Measurements from ENCODE around the gene MATK.
"Not testable (repeated sequence)": the region's sequence is repeated elsewhere in the genome, so short reads cannot be mapped to it uniquely, and the experiment has no call there.

Gene MATK

GRCh38 chr19:3816566-3817218 lies 30.5 kb upstream of the MATK start:
- Histone ChIP-seq H3K36me3 (ENCODE audit: control insufficient read depth, insufficient read depth, low read length) (no peaks in the 10 kb centered on the region), H3K27ac (ENCODE audit: insufficient read depth, low read length, poor library complexity, severe bottlenecking) (no peak overlapping the region), H3K4me3 (ENCODE audit: insufficient read depth, low read depth, low read length, poor library complexity, severe bottlenecking) (no peak overlapping the region), H3K9me3 (ENCODE audit: control insufficient read depth, low read length) (no peaks in the 10 kb centered on the region), H3K4me1 (ENCODE audit: control insufficient read depth, insufficient read depth, low read length, poor library complexity, severe bottlenecking) (peaks cover 24% of the 10 kb centered on the region), H3K27me3 (replicated peaks; ENCODE audit: control insufficient read depth, insufficient read depth, low read length, poor library complexity, severe bottlenecking) (no peaks in the 10 kb centered on the region)
- no peak for DNase-seq

- H3K4me1 ChIP-seq (ENCODE audit: control insufficient read depth, insufficient read depth, low read length, poor library complexity, severe bottlenecking), result peaks cover 22% of the 10 kb centered on the region
- H3K36me3 ChIP-seq (ENCODE audit: control insufficient read depth, insufficient read depth, low read length); DNase-seq; H3K4me3 ChIP-seq (ENCODE audit: insufficient read depth, low read depth, low read length, poor library complexity, severe bottlenecking); H3K27ac ChIP-seq (ENCODE audit: insufficient read depth, low read length, poor library complexity, severe bottlenecking); H3K27me3 ChIP-seq (replicated peaks; ENCODE audit: control insufficient read depth, insufficient read depth, low read length, poor library complexity, severe bottlenecking); H3K9me3 ChIP-seq (ENCODE audit: control insufficient read depth, low read length): not testable (repeated sequence)
Observed at GRCh38 chr19:3816148-3816547, 30.0 kb upstream of the MATK start.

GRCh38 chr19:3814648-3815047 lies 28.5 kb upstream of the MATK start:
- Histone ChIP-seq H3K36me3 (ENCODE audit: control insufficient read depth, insufficient read depth, low read length) (no peaks in the 10 kb centered on the region), H3K27ac (ENCODE audit: insufficient read depth, low read length, poor library complexity, severe bottlenecking) (no peak overlapping the region), H3K27me3 (replicated peaks; ENCODE audit: control insufficient read depth, insufficient read depth, low read length, poor library complexity, severe bottlenecking) (no peaks in the 10 kb centered on the region), H3K4me1 (ENCODE audit: control insufficient read depth, insufficient read depth, low read length, poor library complexity, severe bottlenecking) (peaks cover 22% of the 10 kb centered on the region), H3K4me3 (ENCODE audit: insufficient read depth, low read depth, low read length, poor library complexity, severe bottlenecking) (no peak overlapping the region), H3K9me3 (ENCODE audit: control insufficient read depth, low read length) (no peaks in the 10 kb centered on the region)
- no peak for DNase-seq

- Histone ChIP-seq H3K4me3 (ENCODE audit: insufficient read depth, low read depth, low read length, poor library complexity, severe bottlenecking) (no peak overlapping the region), H3K27ac (ENCODE audit: insufficient read depth, low read length, poor library complexity, severe bottlenecking) (peak overlapping the region; percentile 45), H3K9me3 (ENCODE audit: control insufficient read depth, low read length) (no peaks in the 10 kb centered on the region), H3K27me3 (replicated peaks; ENCODE audit: control insufficient read depth, insufficient read depth, low read length, poor library complexity, severe bottlenecking) (no peaks in the 10 kb centered on the region), H3K4me1 (ENCODE audit: control insufficient read depth, insufficient read depth, low read length, poor library complexity, severe bottlenecking) (peaks cover 20% of the 10 kb centered on the region), H3K36me3 (ENCODE audit: control insufficient read depth, insufficient read depth, low read length) (no peaks in the 10 kb centered on the region)
- no peak for DNase-seq
Observed at GRCh38 chr19:3813473-3814392, 27.6 kb upstream of the MATK start.

- DNase-seq, result no peak
- peaks cover 14% of the 10 kb centered on the region for H3K4me1 ChIP-seq (ENCODE audit: control insufficient read depth, insufficient read depth, low read length, poor library complexity, severe bottlenecking)
- peak overlapping the region; percentile 11 for H3K27ac ChIP-seq (ENCODE audit: insufficient read depth, low read length, poor library complexity, severe bottlenecking)
- H3K4me3 ChIP-seq (ENCODE audit: insufficient read depth, low read depth, low read length, poor library complexity, severe bottlenecking), result no peak overlapping the region
- no peaks in the 10 kb centered on the region for H3K27me3 ChIP-seq (replicated peaks; ENCODE audit: control insufficient read depth, insufficient read depth, low read length, poor library complexity, severe bottlenecking)
- no peaks in the 10 kb centered on the region for H3K9me3 ChIP-seq (ENCODE audit: control insufficient read depth, low read length)
- no peaks in the 10 kb centered on the region for H3K36me3 ChIP-seq (ENCODE audit: control insufficient read depth, insufficient read depth, low read length)
Observed at GRCh38 chr19:3810708-3811355, 24.7 kb upstream of the MATK start.

- no peaks in the 10 kb centered on the region for H3K27me3 ChIP-seq (replicated peaks; ENCODE audit: control insufficient read depth, insufficient read depth, low read length, poor library complexity, severe bottlenecking)
- no peaks in the 10 kb centered on the region for H3K9me3 ChIP-seq (ENCODE audit: control insufficient read depth, low read length)
- H3K4me3 ChIP-seq (ENCODE audit: insufficient read depth, low read depth, low read length, poor library complexity, severe bottlenecking), result no peak overlapping the region
- H3K36me3 ChIP-seq (ENCODE audit: control insufficient read depth, insufficient read depth, low read length), result no peaks in the 10 kb centered on the region
- peak overlapping the region; percentile 11 for H3K27ac ChIP-seq (ENCODE audit: insufficient read depth, low read length, poor library complexity, severe bottlenecking)
- DNase-seq, result no peak
- peaks cover 14% of the 10 kb centered on the region for H3K4me1 ChIP-seq (ENCODE audit: control insufficient read depth, insufficient read depth, low read length, poor library complexity, severe bottlenecking)
Observed at GRCh38 chr19:3809881-3810707, 23.9 kb upstream of the MATK start.

GRCh38 chr19:3808420-3809143 lies 22.4 kb upstream of the MATK start:
- Histone ChIP-seq H3K9me3 (ENCODE audit: control insufficient read depth, low read length) (no peaks in the 10 kb centered on the region), H3K27me3 (replicated peaks; ENCODE audit: control insufficient read depth, insufficient read depth, low read length, poor library complexity, severe bottlenecking) (no peaks in the 10 kb centered on the region), H3K4me3 (ENCODE audit: insufficient read depth, low read depth, low read length, poor library complexity, severe bottlenecking) (no peak overlapping the region), H3K27ac (ENCODE audit: insufficient read depth, low read length, poor library complexity, severe bottlenecking) (no peak overlapping the region), H3K36me3 (ENCODE audit: control insufficient read depth, insufficient read depth, low read length) (no peaks in the 10 kb centered on the region), H3K4me1 (ENCODE audit: control insufficient read depth, insufficient read depth, low read length, poor library complexity, severe bottlenecking) (peaks cover 8% of the 10 kb centered on the region)
- DNase-seq, result no peak

GRCh38 chr19:3807574-3808354 lies 21.6 kb upstream of the MATK start:
- H3K4me1 ChIP-seq (ENCODE audit: control insufficient read depth, insufficient read depth, low read length, poor library complexity, severe bottlenecking), result peaks cover under 1% of the 10 kb centered on the region

GRCh38 chr19:3807131-3807480 lies 20.9 kb upstream of the MATK start:
- H3K4me1 ChIP-seq (ENCODE audit: control insufficient read depth, insufficient read depth, low read length, poor library complexity, severe bottlenecking), result no peaks in the 10 kb centered on the region
- no peaks in the 10 kb centered on the region for H3K36me3 ChIP-seq (ENCODE audit: control insufficient read depth, insufficient read depth, low read length)
- no peak overlapping the region for H3K4me3 ChIP-seq (ENCODE audit: insufficient read depth, low read depth, low read length, poor library complexity, severe bottlenecking)
- no peaks in the 10 kb centered on the region for H3K9me3 ChIP-seq (ENCODE audit: control insufficient read depth, low read length)
- H3K27ac ChIP-seq (ENCODE audit: insufficient read depth, low read length, poor library complexity, severe bottlenecking), result no peak overlapping the region
- no peak for DNase-seq
- no peaks in the 10 kb centered on the region for H3K27me3 ChIP-seq (replicated peaks; ENCODE audit: control insufficient read depth, insufficient read depth, low read length, poor library complexity, severe bottlenecking)

More at GRCh38 chr19:3807574-3808354, 21.6 kb upstream of the MATK start:
- H3K9me3 ChIP-seq (ENCODE audit: control insufficient read depth, low read length), result no peaks in the 10 kb centered on the region
- H3K36me3 ChIP-seq (ENCODE audit: control insufficient read depth, insufficient read depth, low read length), result no peaks in the 10 kb centered on the region
- DNase-seq, result no peak
- no peak overlapping the region for H3K27ac ChIP-seq (ENCODE audit: insufficient read depth, low read length, poor library complexity, severe bottlenecking)
- H3K27me3 ChIP-seq (replicated peaks; ENCODE audit: control insufficient read depth, insufficient read depth, low read length, poor library complexity, severe bottlenecking), result no peaks in the 10 kb centered on the region
- H3K4me3 ChIP-seq (ENCODE audit: insufficient read depth, low read depth, low read length, poor library complexity, severe bottlenecking), result no peak overlapping the region
